H9 (cell line): ENCODE measurements around the gene NPFF. TPM values are rescaled to one million over a fixed set of nuclear protein-coding genes. Genes with fewer than 3 reads are reported as not detected.

ENCODE experiments used
- DNase-seq: peaks from one replicate; pipeline ENCODE4 v3.0.0-alpha.2; 2017
- H2AFZ ChIP-seq: one replicate; pipeline ENCODE4 v1.6.1; 2013; ENCODE audit warnings: mild to moderate bottlenecking, low read length, control low read depth, moderate library complexity
- H2AK5ac ChIP-seq: 2 replicates; pipeline ENCODE4 v1.6.1; 2013; ENCODE audit warnings: low read length, control low read depth, mixed read lengths; ENCODE audit not compliant: insufficient read length
- H2BK120ac ChIP-seq: one replicate; pipeline ENCODE4 v1.6.1; 2013; ENCODE audit warnings: low read depth, mild to moderate bottlenecking, low read length, control low read depth, inconsistent platforms; ENCODE audit not compliant: poor library complexity, severe bottlenecking
- H2BK12ac ChIP-seq: 2 replicates; pipeline ENCODE4 v1.6.1; 2013; ENCODE audit warnings: low read length, control low read depth, mixed read lengths, low read depth; ENCODE audit not compliant: insufficient read length
- H2BK15ac ChIP-seq: 2 replicates; pipeline ENCODE4 v1.6.1; 2013; ENCODE audit warnings: low read depth, low read length, control low read depth
- H2BK20ac ChIP-seq: one replicate; pipeline ENCODE4 v1.6.1; 2013; ENCODE audit warnings: low read depth, mild to moderate bottlenecking, low read length, control low read depth, inconsistent platforms; ENCODE audit not compliant: poor library complexity, severe bottlenecking
- H2BK5ac ChIP-seq: 2 replicates; pipeline ENCODE4 v1.6.1; 2013; ENCODE audit warnings: low read length, control low read depth, mixed read lengths; ENCODE audit not compliant: insufficient read length
- H3K14ac ChIP-seq: 2 replicates; pipeline ENCODE4 v1.6.1; 2013; ENCODE audit warnings: low read length, control low read depth; ENCODE audit not compliant: insufficient read depth
- H3K18ac ChIP-seq: 2 replicates; pipeline ENCODE4 v1.6.1; 2013; ENCODE audit warnings: low read depth, mild to moderate bottlenecking, mixed read lengths, low read length, control low read depth; ENCODE audit not compliant: insufficient read length
- H3K23ac ChIP-seq: 2 replicates; pipeline ENCODE4 v1.6.1; 2013; ENCODE audit warnings: low read length, control low read depth, mixed read lengths, low read depth; ENCODE audit not compliant: insufficient read length
- H3K23me2 ChIP-seq: 2 replicates; pipeline ENCODE4 v1.6.1; 2013; ENCODE audit warnings: low read depth, mild to moderate bottlenecking, mixed read lengths, low read length, control low read depth; ENCODE audit not compliant: insufficient read length, poor library complexity, severe bottlenecking
- H3K27ac ChIP-seq: 2 replicates; pipeline ENCODE4 v1.5.1; 2013; ENCODE audit warnings: low read length, control low read depth, mixed read lengths, low read depth; ENCODE audit not compliant: insufficient read length
- H3K27me3 ChIP-seq: 2 replicates; pipeline ENCODE4 v1.6.1; 2013; ENCODE audit warnings: low read length, control low read depth, inconsistent platforms; ENCODE audit not compliant: insufficient read depth
- H3K4ac ChIP-seq: 2 replicates; pipeline ENCODE4 v1.6.1; 2013; ENCODE audit warnings: low read depth, mild to moderate bottlenecking, control low read depth, inconsistent platforms, low read length, moderate library complexity
- H3K4me1 ChIP-seq: 2 replicates; pipeline ENCODE4 v1.6.1; 2013; ENCODE audit warnings: low read length, control low read depth, inconsistent platforms; ENCODE audit not compliant: insufficient read depth
- H3K4me2 ChIP-seq: 2 replicates; pipeline ENCODE4 v1.6.1; 2013; ENCODE audit warnings: low read length, control low read depth, mixed read lengths; ENCODE audit not compliant: insufficient read length, insufficient read depth
- H3K56ac ChIP-seq: 2 replicates; pipeline ENCODE4 v1.6.1; 2013; ENCODE audit warnings: low read depth, mild to moderate bottlenecking, mixed read lengths, low read length, control low read depth; ENCODE audit not compliant: insufficient read length
- H3K79me1 ChIP-seq: 2 replicates; pipeline ENCODE4 v1.6.1; 2013; ENCODE audit warnings: low read depth, mild to moderate bottlenecking, moderate library complexity, low read length, control low read depth, inconsistent platforms; ENCODE audit not compliant: insufficient read depth, poor library complexity, severe bottlenecking
- H3K79me2 ChIP-seq: 2 replicates; pipeline ENCODE4 v1.6.1; 2013; ENCODE audit warnings: low read length, control low read depth, inconsistent platforms; ENCODE audit not compliant: insufficient read depth
- H3K9ac ChIP-seq: 2 replicates; pipeline ENCODE4 v1.6.1; 2013; ENCODE audit warnings: low read length, control low read depth, mixed read lengths; ENCODE audit not compliant: insufficient read length; ENCODE audit errors: extremely low read depth
- H3K9me3 ChIP-seq: one replicate; pipeline ENCODE4 v1.6.1; 2013; ENCODE audit warnings: low read depth, low read length, inconsistent platforms; ENCODE audit not compliant: control insufficient read depth
- H3T11ph ChIP-seq: one replicate; pipeline ENCODE4 v1.6.1; 2013; ENCODE audit warnings: mild to moderate bottlenecking, low read length, control low read depth, inconsistent platforms
- H4K20me1 ChIP-seq: one replicate; pipeline ENCODE4 v1.6.1; 2013; ENCODE audit not compliant: control insufficient read depth, insufficient read length, insufficient read depth
- H4K5ac ChIP-seq: 2 replicates; pipeline ENCODE4 v1.6.1; 2013; ENCODE audit warnings: low read depth, mild to moderate bottlenecking, mixed read lengths, low read length, control low read depth; ENCODE audit not compliant: insufficient read length
- H4K8ac ChIP-seq: replicated peaks from 2 replicates; pipeline ENCODE4 v1.6.1; 2013; ENCODE audit warnings: low read length, control low read depth, mixed read lengths, low read depth; ENCODE audit not compliant: insufficient read length
- H4K91ac ChIP-seq: 2 replicates; pipeline ENCODE4 v1.6.1; 2013; ENCODE audit warnings: low read depth, mild to moderate bottlenecking, moderate library complexity, mixed read lengths, low read length, control low read depth; ENCODE audit not compliant: insufficient read length
- H3K27ac Mint-ChIP-seq, 3 experiments: 2 replicates in 2 of 3; 3 replicates in 1 of 3; pipeline ENCODE4 v1.8.0; 2020 to 2021; ENCODE audit warnings: mixed read lengths in 3 of 3, mild to moderate bottlenecking in 1 of 3, moderate library complexity in 1 of 3
- H3K27me3 Mint-ChIP-seq: 2 replicates; pipeline ENCODE4 v1.8.0; 2021; ENCODE audit warnings: low read depth, mild to moderate bottlenecking, moderate library complexity, mixed read lengths
- H3K36me3 Mint-ChIP-seq, 3 experiments: 2 replicates in 2 of 3; 3 replicates in 1 of 3; pipeline ENCODE4 v1.8.0; 2020 to 2021; ENCODE audit warnings: low read depth in 3 of 3, mixed read lengths in 3 of 3; ENCODE audit not compliant: insufficient read depth in 1 of 3
- H3K4me1 Mint-ChIP-seq, 2 experiments: 2 replicates each; pipeline ENCODE4 v1.8.0; 2020; ENCODE audit warnings: mixed read lengths in 2 of 2
- H3K4me3 Mint-ChIP-seq, 2 experiments: 2 replicates in 1 of 2; 3 replicates in 1 of 2; pipeline ENCODE4 v1.8.0; 2020 to 2021; ENCODE audit warnings: mild to moderate bottlenecking in 2 of 2, mixed read lengths in 2 of 2, moderate library complexity in 1 of 2
- H3K9me3 Mint-ChIP-seq, 2 experiments: 2 replicates in 1 of 2; 3 replicates in 1 of 2; pipeline ENCODE4 v1.8.0; 2020; ENCODE audit warnings: mild to moderate bottlenecking in 2 of 2, mixed read lengths in 2 of 2, moderate library complexity in 1 of 2
- CTCF ChIP-seq: fragments of 200-600 bp; sonication (generic); conservative IDR thresholded peaks from 3 replicates; pipeline ENCODE4 v1.8.0; 2021; ENCODE audit warnings: antibody characterized with exemption, mild to moderate bottlenecking
- WGBS: extraction: QIAGEN DNeasy Blood & Tissue Kit; methylation state at CpG from one replicate; pipeline ENCODE4 v1.1.7; 2013; ENCODE audit warnings: missing lambda C conversion rate, low lambda C conversion rate, mixed read lengths; ENCODE audit not compliant: insufficient read length; ENCODE audit errors: extremely low coverage; 5-methylcytosine and 5-hydroxymethylcytosine counted together
- total RNA-seq: library from RNA; stranded (reverse); gene quantifications from 2 replicates; pipeline ENCODE4 v1.2.1, GENCODE V29; 2021

Gene NPFF
- total RNA-seq, 1 experiment from 2014 or later = not detected

DNA sequence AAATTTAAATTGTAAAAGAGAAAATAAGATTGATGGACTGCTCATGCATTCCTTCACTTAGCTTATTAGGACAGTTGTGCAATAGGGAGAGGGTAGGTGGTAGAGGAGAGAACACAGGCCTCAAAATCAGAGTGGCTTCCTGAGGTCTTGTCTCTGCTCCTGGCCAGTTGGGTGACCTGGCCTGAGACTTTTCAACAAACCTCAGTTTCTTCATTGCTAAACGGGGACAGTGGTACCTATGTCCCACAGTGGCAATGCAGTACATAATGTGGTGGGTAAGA, 10.6 kb downstream of the NPFF start:
- H2BK120ac ChIP-seq = no peak overlapping the region
- H4K91ac ChIP-seq = no peak overlapping the region
- TF ChIP-seq CTCF = no peak
- H3K27ac ChIP-seq = no peak overlapping the region
- no peak overlapping the region for H2BK5ac ChIP-seq
- H4K5ac ChIP-seq = no peak overlapping the region
- no peaks in the 10 kb centered on the region; the same call in 1 of the 2 replicates for H3K79me2 ChIP-seq
- Mint-ChIP-seq H3K4me3 (no peak overlapping the region; a peak in 1 of 5 replicates), H3K27ac (peak overlapping the region in 1 of 3 experiments; percentile 94; a peak in 2 of 7 replicates), H3K9me3 (no peaks in the 10 kb centered on the region), H3K4me1 (peaks cover 59 to 64% of the 10 kb centered on the region in 2 experiments), H3K27me3 (no peaks in the 10 kb centered on the region; the same call in 1 of the 2 replicates), H3K36me3 (peaks cover 0 to 11% (median 1%) of the 10 kb centered on the region in 3 experiments; a peak in 1 of 7 replicates)
- no peak overlapping the region for H2AFZ ChIP-seq
- H3K23ac ChIP-seq = no peak overlapping the region
- no peak overlapping the region for H3K9ac ChIP-seq
- H3T11ph ChIP-seq = no peak overlapping the region
- H3K23me2 ChIP-seq = peaks cover 29% of the 10 kb centered on the region
- H2AK5ac ChIP-seq = no peak overlapping the region
- no peak overlapping the region for H2BK12ac ChIP-seq
- H3K4me1 ChIP-seq = peaks cover 6% of the 10 kb centered on the region; the same call in 1 of the 2 replicates
- H3K27me3 ChIP-seq = no peaks in the 10 kb centered on the region
- H2BK15ac ChIP-seq = no peak overlapping the region
- no peak overlapping the region for H2BK20ac ChIP-seq
- no peaks in the 10 kb centered on the region for H4K20me1 ChIP-seq
- H3K4me2 ChIP-seq = no peak overlapping the region
- no peak overlapping the region for H3K4ac ChIP-seq
- WGBS = no CpG with 5 or more reads among the region's 1 CpG
- no peak overlapping the region for H3K14ac ChIP-seq
- DNase-seq = no peak
- H3K18ac ChIP-seq = no peak overlapping the region
- H3K56ac ChIP-seq = no peak overlapping the region
- peaks cover 2% of the 10 kb centered on the region for H3K79me1 ChIP-seq
- H3K9me3 ChIP-seq = no peaks in the 10 kb centered on the region
- H4K8ac ChIP-seq = no peak overlapping the region
